GM21529 (cell line): Measurements from ENCODE around the gene UGT2A1.

Source experiments
- ATAC-seq: cut with Tn5 transposase; IDR thresholded peaks from one replicate; pipeline ENCODE4 v1.9.1; 2021; ENCODE audit not compliant: unreplicated experiment

UGT2A1 gene

DNA sequence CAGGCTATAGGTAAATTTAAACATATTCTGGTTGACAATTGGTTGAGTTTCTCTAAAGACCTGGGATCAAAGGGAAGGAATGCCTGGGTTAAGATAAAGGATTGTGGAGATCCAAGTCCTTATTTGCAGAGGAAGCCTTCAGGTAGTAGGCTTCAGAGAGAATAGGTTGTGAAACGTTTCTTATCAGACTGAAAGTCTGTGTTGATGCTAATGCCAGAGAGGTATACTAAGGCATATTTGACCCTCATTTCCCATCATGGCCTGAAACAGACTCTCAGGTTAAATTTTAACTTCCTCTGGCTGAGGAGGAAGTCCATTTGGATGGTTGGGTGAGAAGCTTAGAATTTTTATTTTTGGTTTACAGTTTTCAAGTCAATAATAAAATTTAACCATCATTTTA, 61.7 kb downstream of the UGT2A1 start:
- ATAC-seq: no peak

- ATAC-seq: no peak
These were observed 63.2 kb downstream of the UGT2A1 start for GRCh38 chr4:69589884-69590283.

- no peak for ATAC-seq
These were observed 68.9 kb downstream of the UGT2A1 start for GRCh38 chr4:69584135-69584534.

DNA sequence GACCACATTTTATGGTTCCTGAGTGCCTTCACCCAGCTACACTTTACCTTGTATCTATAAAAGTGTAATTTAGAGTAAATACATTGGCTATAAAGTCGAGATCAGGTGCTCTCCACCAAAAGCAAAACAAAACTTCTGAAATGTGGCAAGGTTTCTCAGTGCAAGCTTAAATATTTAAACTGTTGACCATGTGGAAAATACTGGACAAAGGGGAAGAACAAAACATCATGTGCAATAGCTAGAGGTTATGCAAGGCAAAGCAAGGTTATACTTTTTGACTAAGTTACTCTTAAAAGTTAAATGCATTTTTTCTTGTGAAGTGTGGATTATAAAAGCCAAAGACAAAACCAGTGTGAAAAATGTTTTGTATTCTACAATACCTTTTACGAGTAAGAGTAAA, 69.5 kb downstream of the UGT2A1 start:
- ATAC-seq: no peak

DNA sequence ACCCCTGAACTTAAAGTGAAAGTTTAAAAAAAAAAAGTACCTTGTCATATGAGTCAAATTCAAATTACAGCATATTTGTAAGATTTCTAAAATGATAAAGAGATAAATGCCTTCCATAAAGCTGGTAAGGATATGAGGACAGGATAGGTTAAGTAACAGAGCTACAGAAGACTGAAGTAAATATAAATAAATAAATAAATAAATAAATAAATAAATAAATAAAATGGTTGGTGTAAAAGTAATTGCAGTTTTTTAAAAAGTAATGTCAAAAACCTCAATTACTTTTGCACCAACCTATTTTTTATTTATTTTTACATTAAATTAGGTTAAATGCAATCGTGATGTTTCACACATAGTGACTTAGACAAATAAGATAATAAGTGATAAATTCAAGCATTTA, 75.8 kb downstream of the UGT2A1 start:
- ATAC-seq: no peak

DNA sequence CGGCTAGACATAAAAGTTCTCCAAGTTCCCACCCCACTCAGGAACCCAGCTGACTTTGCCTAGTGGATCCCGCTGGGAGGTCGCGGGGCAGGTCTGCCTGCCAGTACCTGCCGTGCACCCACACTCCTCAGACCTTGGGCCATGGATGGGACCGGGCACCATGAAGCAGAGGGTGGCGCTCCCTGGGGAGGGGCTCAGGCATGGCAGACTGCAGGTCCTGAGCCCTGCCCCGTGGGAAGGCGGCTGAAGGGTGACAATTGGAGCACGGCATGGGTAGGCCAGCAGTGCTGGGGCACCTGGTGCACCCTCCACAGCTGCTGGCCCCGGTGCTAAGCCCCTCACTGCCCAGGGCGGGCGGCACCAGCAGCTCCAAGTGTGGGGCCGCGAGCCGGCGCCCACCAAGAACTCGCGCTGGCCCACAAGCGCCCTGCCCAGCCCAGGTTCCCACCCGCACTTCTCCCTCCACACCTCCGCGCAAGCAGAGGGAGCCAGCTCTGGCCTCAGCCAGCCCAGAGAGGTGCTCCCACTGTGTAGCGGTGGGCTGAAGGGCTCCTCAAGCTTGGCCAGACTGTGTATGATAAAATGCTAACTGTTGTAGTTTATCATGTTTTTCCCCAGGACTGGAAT, 76.7 kb downstream of the UGT2A1 start:
- ATAC-seq: no peak

- ATAC-seq: no peak
These were observed 84.3 kb downstream of the UGT2A1 start for GRCh38 chr4:69568787-69569186.

DNA sequence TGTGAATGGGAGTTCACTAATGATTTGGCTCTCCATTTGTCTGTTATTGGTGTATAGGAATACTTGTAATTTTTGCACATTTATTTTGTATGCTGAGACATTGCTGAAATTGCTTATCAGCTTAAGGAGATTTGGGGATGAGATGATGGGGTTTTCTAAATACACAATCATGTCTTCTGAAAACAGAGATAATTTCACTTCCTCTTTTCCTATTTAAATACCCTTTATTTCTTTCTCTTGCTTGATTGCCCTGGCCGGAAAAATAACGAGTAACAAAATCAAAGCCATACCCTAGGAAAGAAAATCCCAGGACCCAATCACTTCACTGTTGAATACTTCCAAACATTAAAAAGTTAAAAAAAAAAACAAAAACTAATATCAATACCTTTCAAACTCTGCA, 89.6 kb downstream of the UGT2A1 start:
- ATAC-seq: no peak

DNA sequence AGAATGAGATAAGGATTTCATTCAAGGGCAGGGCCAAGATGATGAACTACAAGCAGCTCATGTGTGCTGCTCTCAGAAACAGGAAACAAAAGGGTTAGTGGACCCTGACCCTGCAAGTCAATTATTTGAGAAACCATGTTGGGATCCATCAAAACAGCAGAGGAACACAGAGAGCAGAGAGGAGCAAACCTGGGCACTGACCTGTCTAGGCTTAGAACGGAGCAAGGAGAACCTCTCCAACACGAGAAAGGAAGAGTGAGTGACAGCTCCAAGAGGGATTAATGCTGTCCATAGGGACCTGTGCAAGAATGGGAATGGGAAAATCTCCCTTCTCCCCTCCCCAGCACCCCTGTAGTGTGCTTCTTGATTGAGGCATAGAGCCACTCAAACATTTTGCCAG, 103.4 kb downstream of the UGT2A1 start:
- no peak for ATAC-seq

- ATAC-seq: no peak
These were observed 106.8 kb downstream of the UGT2A1 start for GRCh38 chr4:69546134-69546765.
